ENCODE measurements around the gene TBC1D14.
"Not testable (repeated sequence)": the region's sequence is repeated elsewhere in the genome, so short reads cannot be mapped to it uniquely, and the experiment has no call there.

TBC1D14 gene

GRCh38 chr4:6891436-6892170 lies 18.0 kb upstream of the TBC1D14 start:
- DNase-seq = no peak

- no peak for DNase-seq
Measured at GRCh38 chr4:6892190-6892908, 17.3 kb upstream of the TBC1D14 start.

GRCh38 chr4:6892909-6893202 lies 16.8 kb upstream of the TBC1D14 start:
- no peak for DNase-seq

GRCh38 chr4:6893449-6894085 lies 16.1 kb upstream of the TBC1D14 start:
- DNase-seq = no peak

- DNase-seq = no peak
Measured at GRCh38 chr4:6894086-6894478, 15.5 kb upstream of the TBC1D14 start.

GRCh38 chr4:6894528-6895498 lies 14.8 kb upstream of the TBC1D14 start:
- DNase-seq = no peak

GRCh38 chr4:6896035-6896434 lies 13.6 kb upstream of the TBC1D14 start:
- no peak for DNase-seq

- DNase-seq = no peak
Measured at GRCh38 chr4:6898763-6899162, 10.9 kb upstream of the TBC1D14 start.

GRCh38 chr4:6900181-6900812 lies 9.3 kb upstream of the TBC1D14 start:
- no peak for DNase-seq

- DNase-seq = no peak
Measured at GRCh38 chr4:6900956-6901355, 8.7 kb upstream of the TBC1D14 start.

GRCh38 chr4:6901669-6902317 lies 7.8 kb upstream of the TBC1D14 start:
- no peak for DNase-seq

GRCh38 chr4:6902318-6903042 lies 7.1 kb upstream of the TBC1D14 start:
- no peak for DNase-seq

- no peak for DNase-seq
Measured at GRCh38 chr4:6905516-6906445, 3.8 kb upstream of the TBC1D14 start.

GRCh38 chr4:6906486-6906885 lies 3.1 kb upstream of the TBC1D14 start:
- not testable (repeated sequence) for DNase-seq

GRCh38 chr4:6907658-6908191 lies 1.9 kb upstream of the TBC1D14 start:
- no peak for DNase-seq

- no peak for DNase-seq
Measured at GRCh38 chr4:6908432-6909112, 1.1 kb upstream of the TBC1D14 start.

- DNase-seq = no peak
Measured at GRCh38 chr4:6909970-6910339, 329 bp downstream of the TBC1D14 start.

- no peak for DNase-seq
Measured at GRCh38 chr4:6910340-6910959, 824 bp downstream of the TBC1D14 start.
